Thyroid gland (tissue), 4 donors: Measurements from ENCODE around the gene SRSF1. TPM values are rescaled to one million over a fixed set of nuclear protein-coding genes. Genes with fewer than 3 reads are reported as not detected.

Source experiments
- DNase-seq, 2 donors: peaks; one replicate each; pipeline ENCODE4 v3.0.0-alpha.2; 2019
- H3K27ac ChIP-seq, 3 donors: fragments of 200-600 bp; sonication (generic); 1 replicate in 2 of 3; 2 replicates in 1 of 3; pipeline ENCODE4 v1.5.1; 2016 to 2019; ENCODE audit warnings: mild to moderate bottlenecking in 1 of 3, moderate library complexity in 1 of 3
- H3K27me3 ChIP-seq: fragments of 200-600 bp; sonication (generic); one replicate; pipeline ENCODE4 v1.5.1; 2019
- H3K36me3 ChIP-seq, 2 donors: fragments of 200-600 bp; sonication (generic); one replicate each; pipeline ENCODE4 v1.5.1; 2016 to 2019
- H3K4me1 ChIP-seq, 2 donors: fragments of 200-600 bp; sonication (generic); one replicate each; pipeline ENCODE4 v1.5.1; 2017 to 2019
- H3K4me3 ChIP-seq, 3 donors: fragments of 200-600 bp; sonication (generic); replicated peaks in 1 of 3; 1 replicate in 2 of 3; 2 replicates in 1 of 3; pipeline ENCODE4 v1.5.1; 2016; ENCODE audit warnings: mild to moderate bottlenecking in 1 of 3
- H3K9me3 ChIP-seq: fragments of 200-600 bp; sonication (generic); one replicate; pipeline ENCODE4 v1.5.1; 2017
- POLR2A ChIP-seq, 2 donors: fragments of 450-650 bp; IDR thresholded peaks; one replicate each; pipeline ENCODE4 v1.6.1; 2017; ENCODE audit warnings: antibody characterized with exemption in 2 of 2, mild to moderate bottlenecking in 2 of 2, moderate library complexity in 1 of 2
- WGBS, 2 donors: methylation state at CpG; one replicate each; pipeline ENCODE4 v1.1.5; 2017; 5-methylcytosine and 5-hydroxymethylcytosine counted together
- intact Hi-C: fragments of 100-400 bp; cut with DNase I; formaldehyde crosslinking; loops from one replicate; pipeline ENCODE4 v1.15.1; 2023
- total RNA-seq, 4 donors: library from RNA; depleted of rRNA; stranded (reverse); fragments of >200 nt; gene quantifications; one replicate each; pipeline ENCODE4 v1.2.3, GENCODE V29; 2016
- TF ChIP-seq, protein P1 (sequence below), 6 experiments: fragments of 200-600 bp in 3 of 6; fragments of 450-650 bp in 3 of 6; sonication (generic) in 3 of 6; IDR thresholded peaks; one replicate each; pipeline ENCODE4 v1.5.1; 2016 to 2019; ENCODE audit warnings: antibody characterized with exemption in 6 of 6, mild to moderate bottlenecking in 2 of 6, inconsistent platforms in 1 of 6, moderate library complexity in 1 of 6

Gene SRSF1
- total RNA-seq, 4 donors from 2014 or later, result 181 to 266 (median 214) TPM

DNA sequence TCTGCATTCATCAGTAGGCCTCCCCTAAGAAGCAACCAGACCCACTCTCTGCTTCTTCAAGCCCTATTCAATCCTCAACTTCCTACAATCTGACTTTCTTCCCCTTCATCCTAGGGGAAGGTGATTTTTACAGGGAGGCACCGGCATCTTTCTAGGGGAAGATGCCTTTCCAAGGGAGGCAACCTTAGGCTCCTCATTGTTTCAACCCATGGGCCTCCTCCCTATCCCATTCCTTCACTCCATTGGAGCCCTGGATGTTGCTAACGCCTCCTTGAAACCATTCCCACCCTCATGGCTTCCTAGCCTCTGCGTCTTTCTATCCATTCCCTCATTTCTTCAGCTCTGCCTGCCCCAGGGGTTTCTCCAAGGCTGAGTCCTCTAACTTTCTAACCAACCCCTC is 49.2 kb downstream of the SRSF1 start:
- no peak overlapping the region for H3K27ac ChIP-seq
- no peak for DNase-seq
- 90 to 93% methylated on average over 3 of the region's 3 CpGs for WGBS, 2 donors
- no peaks in the 10 kb centered on the region for H3K27me3 ChIP-seq
- no peaks in the 10 kb centered on the region for H3K36me3 ChIP-seq
- H3K4me1 ChIP-seq, result peaks cover 6 to 19% of the 10 kb centered on the region in 2 donors
- intact Hi-C loops, result loop anchor here (5.0 kb wide), 1 partner anchor 91 kb away; no protein-coding TSS in a partner anchor
- H3K9me3 ChIP-seq, result no peaks in the 10 kb centered on the region
- no peak overlapping the region for H3K4me3 ChIP-seq
- TF ChIP-seq POLR2A (IDR thresholded peaks at IDR 0.05), result no peak
- TF ChIP-seq, protein P1, sequence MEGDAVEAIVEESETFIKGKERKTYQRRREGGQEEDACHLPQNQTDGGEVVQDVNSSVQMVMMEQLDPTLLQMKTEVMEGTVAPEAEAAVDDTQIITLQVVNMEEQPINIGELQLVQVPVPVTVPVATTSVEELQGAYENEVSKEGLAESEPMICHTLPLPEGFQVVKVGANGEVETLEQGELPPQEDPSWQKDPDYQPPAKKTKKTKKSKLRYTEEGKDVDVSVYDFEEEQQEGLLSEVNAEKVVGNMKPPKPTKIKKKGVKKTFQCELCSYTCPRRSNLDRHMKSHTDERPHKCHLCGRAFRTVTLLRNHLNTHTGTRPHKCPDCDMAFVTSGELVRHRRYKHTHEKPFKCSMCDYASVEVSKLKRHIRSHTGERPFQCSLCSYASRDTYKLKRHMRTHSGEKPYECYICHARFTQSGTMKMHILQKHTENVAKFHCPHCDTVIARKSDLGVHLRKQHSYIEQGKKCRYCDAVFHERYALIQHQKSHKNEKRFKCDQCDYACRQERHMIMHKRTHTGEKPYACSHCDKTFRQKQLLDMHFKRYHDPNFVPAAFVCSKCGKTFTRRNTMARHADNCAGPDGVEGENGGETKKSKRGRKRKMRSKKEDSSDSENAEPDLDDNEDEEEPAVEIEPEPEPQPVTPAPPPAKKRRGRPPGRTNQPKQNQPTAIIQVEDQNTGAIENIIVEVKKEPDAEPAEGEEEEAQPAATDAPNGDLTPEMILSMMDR (IDR thresholded peaks at IDR 0.05), result no peak

DNA sequence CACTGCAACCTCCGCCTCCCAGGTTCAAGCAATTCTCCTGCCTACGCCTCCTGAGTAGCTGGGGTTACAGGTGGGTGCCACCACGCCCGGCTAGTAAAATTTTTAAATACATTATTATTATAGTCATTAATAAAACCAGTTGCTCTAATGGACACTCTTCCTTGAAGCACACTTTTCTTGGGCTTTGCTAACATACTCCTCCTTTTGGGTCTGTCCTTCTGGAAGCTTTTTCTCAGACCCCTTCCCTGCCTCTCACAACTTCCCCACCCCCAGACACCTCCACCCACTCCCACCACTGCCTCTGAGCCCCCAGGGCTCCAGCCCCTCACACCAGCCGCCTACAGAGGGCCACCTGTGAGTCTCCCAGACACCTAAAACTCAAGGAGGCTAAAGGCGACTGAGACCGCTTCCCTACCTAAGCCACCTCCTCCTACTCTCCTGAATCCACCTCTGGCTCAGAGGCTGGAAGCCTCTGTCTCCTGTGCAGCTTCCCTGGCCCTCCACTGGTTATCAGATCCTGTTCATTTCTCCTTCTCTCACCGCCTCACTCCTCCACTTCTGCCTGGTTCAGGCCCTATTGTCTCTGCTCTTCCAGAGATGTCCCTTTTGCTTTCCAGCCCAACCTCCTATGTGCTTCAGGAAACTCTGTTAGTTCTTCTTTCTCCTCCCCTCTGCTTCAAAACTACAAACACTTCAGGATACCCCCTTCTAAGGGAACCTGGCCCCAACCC is 49.8 kb downstream of the SRSF1 start:
- Histone ChIP-seq H3K27me3 (no peaks in the 10 kb centered on the region), H3K4me1 (peaks cover 6 to 24% of the 10 kb centered on the region in 2 donors), H3K27ac (no peak overlapping the region), H3K9me3 (no peaks in the 10 kb centered on the region), H3K4me3 (no peak overlapping the region), H3K36me3 (no peaks in the 10 kb centered on the region)
- 96 to 97% methylated on average over 8 of the region's 8 CpGs for WGBS, 2 donors
- intact Hi-C loops, result loop anchor here (5.0 kb wide), 1 partner anchor 90 kb away; no protein-coding TSS in a partner anchor
- DNase-seq, result no peak
- TF ChIP-seq POLR2A (IDR thresholded peaks at IDR 0.05), result no peak
- TF ChIP-seq, protein P1 (IDR thresholded peaks at IDR 0.05), result no peak

DNA sequence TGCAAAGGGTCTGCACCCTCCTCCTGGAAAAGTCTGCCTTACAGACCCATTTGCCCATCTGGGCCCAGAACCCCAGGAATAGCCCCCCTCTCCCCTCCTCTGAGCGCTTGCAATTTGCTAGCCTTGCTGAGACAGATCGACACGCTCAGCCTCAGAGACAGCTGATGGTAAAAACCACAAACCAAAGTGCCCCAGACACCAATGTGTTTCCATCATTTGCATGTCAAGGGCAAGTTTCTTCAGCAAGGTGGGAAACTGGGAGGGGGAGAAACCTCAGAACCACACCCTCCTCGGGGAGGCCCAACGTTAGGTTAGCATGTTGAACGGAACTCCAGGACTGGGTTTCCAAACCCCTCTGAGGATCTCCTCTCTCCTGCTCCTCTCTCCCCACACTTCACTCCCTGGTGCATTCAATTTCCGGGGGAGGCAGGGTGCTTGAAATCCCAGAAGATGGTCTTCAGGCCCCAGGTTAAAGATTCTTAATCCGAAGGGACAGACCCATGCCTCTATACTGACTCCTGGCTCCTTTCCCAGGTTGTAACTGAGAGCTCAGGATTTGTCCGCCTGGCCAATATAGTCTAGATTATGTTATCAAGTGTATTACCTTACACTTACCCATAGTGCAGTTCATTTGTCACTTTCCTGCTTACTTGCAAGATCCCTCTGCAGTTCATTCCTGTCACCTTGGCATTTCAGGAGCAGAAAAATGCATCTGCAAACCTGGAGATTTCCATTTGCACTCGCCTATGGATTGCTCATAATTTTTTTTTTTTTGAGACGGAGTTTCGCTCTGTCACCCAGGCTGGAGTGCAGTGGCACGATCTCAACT is 50.5 kb downstream of the SRSF1 start:
- H3K9me3 ChIP-seq, result no peaks in the 10 kb centered on the region
- peaks cover 6 to 24% of the 10 kb centered on the region in 2 donors for H3K4me1 ChIP-seq
- no peak overlapping the region for H3K27ac ChIP-seq
- intact Hi-C loops, result loop anchor here (5.0 kb wide), 1 partner anchor 89 kb away; no protein-coding TSS in a partner anchor
- no peaks in the 10 kb centered on the region for H3K36me3 ChIP-seq
- 78 to 80% methylated on average over 13 of the region's 13 CpGs for WGBS, 2 donors
- H3K4me3 ChIP-seq, result no peak overlapping the region
- TF ChIP-seq, protein P1 (IDR thresholded peaks at IDR 0.05), result no peak
- no peak for TF ChIP-seq POLR2A (IDR thresholded peaks at IDR 0.05)
- H3K27me3 ChIP-seq, result no peaks in the 10 kb centered on the region
- DNase-seq, result peak in 1 of 2 donors; percentile 1

DNA sequence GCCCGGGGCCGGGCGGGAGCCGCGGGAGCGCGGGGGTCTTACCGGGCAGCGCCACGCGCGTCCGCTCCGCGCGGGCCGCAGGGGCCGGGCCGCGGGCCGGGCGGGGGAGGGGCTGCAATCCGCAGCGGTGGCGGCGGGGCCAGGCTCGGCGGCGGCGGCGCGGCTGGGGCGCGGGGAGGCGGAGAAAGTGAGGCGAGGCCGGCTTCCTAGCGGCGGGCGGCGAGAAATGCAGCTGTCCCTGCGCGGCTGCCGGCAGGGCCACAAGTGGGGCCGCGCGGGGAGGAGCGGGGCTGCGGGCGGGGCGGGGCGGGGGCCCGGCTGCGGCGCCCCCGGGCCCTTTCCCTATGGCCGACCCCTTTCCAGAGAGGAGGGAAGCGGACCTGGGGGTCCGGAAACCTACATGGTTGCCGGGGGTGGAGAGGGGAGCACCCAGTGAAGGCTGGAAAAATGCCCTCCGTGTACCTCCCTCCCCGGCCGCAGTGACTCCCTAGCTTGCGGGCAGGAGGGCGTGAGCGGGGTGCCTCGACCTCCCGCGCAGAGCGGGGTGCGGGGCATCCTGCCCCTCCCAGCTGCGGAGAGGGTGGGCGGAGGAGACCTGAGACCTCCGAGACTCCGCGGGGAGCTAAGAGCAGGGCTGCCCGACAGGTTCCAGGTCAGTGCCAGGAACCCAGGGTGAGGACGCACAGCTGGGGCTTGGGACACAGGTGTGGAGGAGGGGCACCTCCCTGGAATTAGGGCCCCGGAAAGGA is 51.7 kb downstream of the SRSF1 start, which contains the start of gene CUEDC1:
Gene CUEDC1 (minus strand): TSS at position 230 of the 749 bp plus-strand sequence. CDS start 69,848 bp downstream, outside the sequence.
- peaks cover 15 to 33% of the 10 kb centered on the region in 2 donors for H3K4me1 ChIP-seq
- 0 to 4% methylated on average over 9 to 22 of the region's 79 CpGs for WGBS, 2 donors
- no peaks in the 10 kb centered on the region for H3K9me3 ChIP-seq
- intact Hi-C loops, result loop anchor here (5.0 kb wide), 1 partner anchor 88 kb away; no protein-coding TSS in a partner anchor
- peak in 1 of 2 donors; percentile 56 for TF ChIP-seq POLR2A (IDR thresholded peaks at IDR 0.05)
- TF ChIP-seq, protein P1 (IDR thresholded peaks at IDR 0.05), result peak in 4 of 6 experiments; percentile 7 to 61 (median 46)
- H3K4me3 ChIP-seq, result peak within 1 kb of the TSS; percentile 42 to 97 (median 79)
- no peaks in the 10 kb centered on the region for H3K36me3 ChIP-seq
- DNase-seq, result peak; percentile 77 to 80
- H3K27me3 ChIP-seq, result no peaks in the 10 kb centered on the region
- peak within 1 kb of the TSS; percentile 74 to 97 (median 95) for H3K27ac ChIP-seq
